OCI-LY3 (cell line): ENCODE data around the gene TTC28.

Experiments
- CTCF ChIP-seq: fragments of 200-600, 300-600 bp; sonication (generic); IDR thresholded peaks from 2 replicates; pipeline ENCODE4 v1.5.1; 2014; ENCODE audit warnings: antibody characterized with exemption, low read length, low read depth
- EZH2phosphoT487 ChIP-seq: fragments of 200-600 bp; shearing (Covaris generic); IDR thresholded peaks from 2 replicates; pipeline ENCODE4 v1.6.1; 2018; ENCODE audit warnings: antibody characterized with exemption, mixed run types, low read depth

GRCh38 chr22:27949421-27949820 is 730.2 kb downstream of the TTC28 start:
- TF ChIP-seq EZH2phosphoT487 (no peak), CTCF (no peak)
